Activated T-cell treated with anti-CD3 and anti-CD28 coated beads, Interleukin-2, amount 50 U/mL, for 4 hours (primary cell): Measurements from ENCODE around the gene SPTB. TPM values are rescaled to one million over a fixed set of nuclear protein-coding genes. Genes with fewer than 3 reads are reported as not detected.

Experiments used
- ATAC-seq, 2 donors: fragments of 200-7000 bp; cut with Tn5 transposase; one replicate each; pipeline ENCODE4 v1.10.0; 2021
- DNase-seq: peaks from one replicate; pipeline ENCODE4 v3.0.0-alpha.2; 2020
- H3K27me3 Mint-ChIP-seq: one replicate; pipeline ENCODE4 v1.8.0; 2021; ENCODE audit warnings: low read depth, mixed read lengths
- H3K36me3 Mint-ChIP-seq: one replicate; pipeline ENCODE4 v1.8.0; 2022; ENCODE audit warnings: mixed read lengths; ENCODE audit not compliant: insufficient read depth
- H3K4me1 Mint-ChIP-seq: one replicate; pipeline ENCODE4 v1.8.0; 2021; ENCODE audit warnings: low read depth, mixed read lengths
- H3K4me3 Mint-ChIP-seq: one replicate; pipeline ENCODE4 v1.8.0; 2021; ENCODE audit warnings: mild to moderate bottlenecking, moderate library complexity, mixed read lengths
- H3K9me3 Mint-ChIP-seq: one replicate; pipeline ENCODE4 v1.8.0; 2021; ENCODE audit warnings: mixed read lengths
- total RNA-seq, 3 donors: library from RNA; stranded (reverse); gene quantifications; one replicate each; pipeline ENCODE4 v1.2.1, GENCODE V29; 2021

Gene SPTB
- total RNA-seq, 3 donors from 2014 or later: 0.08 to 0.20 (median 0.08) TPM

- no peaks in the 10 kb centered on the region for H3K27me3 Mint-ChIP-seq
- H3K4me3 Mint-ChIP-seq: no peak overlapping the region
- ATAC-seq (no peak), DNase-seq (no peak)
- no peaks in the 10 kb centered on the region for H3K36me3 Mint-ChIP-seq
- no peaks in the 10 kb centered on the region for H3K9me3 Mint-ChIP-seq
- peaks cover 16% of the 10 kb centered on the region for H3K4me1 Mint-ChIP-seq
Observed at GRCh38 chr14:64770751-64771150, 109.0 kb downstream of the SPTB start.

DNA sequence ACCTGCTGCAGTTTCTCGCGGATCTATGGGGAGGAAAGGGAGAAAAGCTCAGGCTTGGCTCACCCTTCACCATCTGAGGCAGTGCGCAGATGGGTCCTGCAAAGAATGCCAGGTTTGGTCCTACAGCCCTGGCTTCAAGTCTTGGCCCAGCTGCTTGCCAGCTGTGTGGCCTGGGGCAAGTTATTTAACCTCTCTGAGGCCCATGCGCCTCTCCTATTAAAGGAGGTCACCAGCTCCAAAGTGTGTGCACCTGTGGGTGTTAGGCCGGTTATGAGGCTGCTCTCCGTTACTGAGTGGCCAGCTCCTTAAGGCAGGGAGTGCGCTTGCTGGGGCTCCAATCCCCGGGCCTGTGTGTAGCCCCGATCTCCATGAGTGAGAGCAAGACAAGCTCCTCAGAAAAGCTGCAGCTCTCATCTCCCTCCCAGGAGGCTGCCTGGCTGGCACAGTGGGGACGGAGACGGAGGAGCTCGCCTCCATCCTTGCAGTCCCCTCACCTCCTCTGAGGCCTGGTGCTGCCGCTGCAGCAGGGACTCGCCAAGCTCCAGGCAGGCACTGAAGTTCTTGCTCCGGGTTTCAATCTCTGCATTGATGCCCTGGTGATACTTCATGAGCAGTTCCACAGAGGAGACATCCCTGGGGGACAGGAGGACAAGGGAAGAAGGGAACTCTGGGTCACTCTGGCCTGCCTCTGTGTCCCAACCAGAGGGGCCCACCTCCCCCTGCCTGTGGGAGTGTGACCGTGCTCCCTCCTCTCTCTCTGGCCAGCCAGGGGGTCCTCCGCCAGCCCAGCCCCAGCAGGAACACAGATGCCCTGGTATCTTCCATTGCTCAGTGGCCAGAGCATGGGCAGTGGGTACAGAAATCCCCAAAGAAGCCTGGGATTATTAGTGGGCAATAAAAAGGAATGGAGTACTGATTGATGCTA is 110.3 kb downstream of the SPTB start:
- H3K9me3 Mint-ChIP-seq: no peaks in the 10 kb centered on the region
- no peaks in the 10 kb centered on the region for H3K27me3 Mint-ChIP-seq
- H3K4me1 Mint-ChIP-seq: peaks cover 21% of the 10 kb centered on the region
- ATAC-seq (no peak), DNase-seq (no peak)
- no peak overlapping the region for H3K4me3 Mint-ChIP-seq
- H3K36me3 Mint-ChIP-seq: no peaks in the 10 kb centered on the region

- ATAC-seq (no peak), DNase-seq (no peak)
- Mint-ChIP-seq H3K4me1 (peaks cover 29% of the 10 kb centered on the region), H3K36me3 (no peaks in the 10 kb centered on the region), H3K27me3 (no peaks in the 10 kb centered on the region), H3K9me3 (no peaks in the 10 kb centered on the region), H3K4me3 (no peak overlapping the region)
Observed at GRCh38 chr14:64768401-64769095, 111.2 kb downstream of the SPTB start.

DNA sequence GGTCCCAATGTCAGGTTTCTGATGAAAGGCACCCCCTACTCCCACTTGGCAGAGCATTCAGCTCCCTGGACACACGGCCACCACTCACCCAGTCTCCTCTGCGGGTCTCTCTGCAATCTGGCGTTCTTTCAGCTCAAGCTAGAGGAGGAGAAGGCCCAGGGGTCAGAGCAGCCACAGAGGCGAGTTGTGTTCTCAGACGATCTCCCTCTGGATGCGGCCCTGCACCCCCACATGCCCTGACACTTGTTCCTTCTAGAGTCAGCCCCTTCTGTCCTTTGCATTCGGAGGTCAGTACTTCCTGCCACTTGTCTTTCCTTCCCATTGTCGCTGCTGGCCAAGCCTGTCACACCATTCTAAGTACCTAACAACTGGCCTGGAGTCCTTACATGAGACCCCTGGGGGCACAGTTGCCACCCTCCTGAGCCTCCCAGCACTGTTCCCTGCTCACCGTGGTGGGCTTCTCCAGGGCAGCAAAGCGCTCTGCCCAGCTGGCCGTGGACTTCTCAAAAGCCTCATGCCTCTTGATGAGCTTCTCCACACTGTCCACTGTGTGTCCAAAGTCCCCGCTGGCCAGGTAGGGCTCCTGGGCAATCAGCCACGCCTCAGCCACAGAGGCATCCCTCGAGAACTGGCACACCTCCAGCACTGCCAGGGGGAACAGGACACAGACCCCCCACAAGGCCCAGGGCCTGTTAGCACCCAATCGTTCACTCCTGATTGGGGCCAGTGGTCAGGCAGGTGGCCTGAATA is 112.3 kb downstream of the SPTB start:
- Mint-ChIP-seq H3K4me3 (no peak overlapping the region), H3K4me1 (peaks cover 40% of the 10 kb centered on the region), H3K27me3 (no peaks in the 10 kb centered on the region), H3K36me3 (no peaks in the 10 kb centered on the region), H3K9me3 (no peaks in the 10 kb centered on the region)
- ATAC-seq (no peak), DNase-seq (no peak)

GRCh38 chr14:64766430-64767151 is 113.1 kb downstream of the SPTB start:
- Mint-ChIP-seq H3K36me3 (no peaks in the 10 kb centered on the region), H3K27me3 (no peaks in the 10 kb centered on the region), H3K4me1 (peaks cover 47% of the 10 kb centered on the region)

GRCh38 chr14:64765740-64766302 is 113.9 kb downstream of the SPTB start:
- Mint-ChIP-seq H3K36me3 (no peaks in the 10 kb centered on the region), H3K9me3 (no peaks in the 10 kb centered on the region), H3K4me1 (peaks cover 48% of the 10 kb centered on the region), H3K4me3 (no peak overlapping the region), H3K27me3 (no peaks in the 10 kb centered on the region)
- ATAC-seq (no peak), DNase-seq (no peak)

More at GRCh38 chr14:64766430-64767151, 113.1 kb downstream of the SPTB start:
- no peaks in the 10 kb centered on the region for H3K9me3 Mint-ChIP-seq
- H3K4me3 Mint-ChIP-seq: no peak overlapping the region
- ATAC-seq (no peak), DNase-seq (no peak)

GRCh38 chr14:64764641-64765520 is 114.8 kb downstream of the SPTB start:
- no peaks in the 10 kb centered on the region for H3K27me3 Mint-ChIP-seq
- DNase-seq: peak; percentile 58
- H3K36me3 Mint-ChIP-seq: no peaks in the 10 kb centered on the region
- H3K4me1 Mint-ChIP-seq: peaks cover 52% of the 10 kb centered on the region
- H3K4me3 Mint-ChIP-seq: no peak overlapping the region
- peak; percentile 75 to 80 for ATAC-seq
- H3K9me3 Mint-ChIP-seq: no peaks in the 10 kb centered on the region

- Mint-ChIP-seq H3K27me3 (no peaks in the 10 kb centered on the region), H3K4me1 (peaks cover 58% of the 10 kb centered on the region), H3K4me3 (no peak overlapping the region), H3K36me3 (no peaks in the 10 kb centered on the region), H3K9me3 (no peaks in the 10 kb centered on the region)
- DNase-seq: no peak
- ATAC-seq: no peak
Observed at GRCh38 chr14:64763801-64764621, 115.7 kb downstream of the SPTB start.

- Mint-ChIP-seq H3K9me3 (no peaks in the 10 kb centered on the region), H3K4me3 (no peak overlapping the region), H3K36me3 (no peaks in the 10 kb centered on the region), H3K4me1 (peaks cover 66% of the 10 kb centered on the region), H3K27me3 (no peaks in the 10 kb centered on the region)
- DNase-seq (no peak), ATAC-seq (no peak)
Observed at GRCh38 chr14:64763085-64763782, 116.5 kb downstream of the SPTB start.

DNA sequence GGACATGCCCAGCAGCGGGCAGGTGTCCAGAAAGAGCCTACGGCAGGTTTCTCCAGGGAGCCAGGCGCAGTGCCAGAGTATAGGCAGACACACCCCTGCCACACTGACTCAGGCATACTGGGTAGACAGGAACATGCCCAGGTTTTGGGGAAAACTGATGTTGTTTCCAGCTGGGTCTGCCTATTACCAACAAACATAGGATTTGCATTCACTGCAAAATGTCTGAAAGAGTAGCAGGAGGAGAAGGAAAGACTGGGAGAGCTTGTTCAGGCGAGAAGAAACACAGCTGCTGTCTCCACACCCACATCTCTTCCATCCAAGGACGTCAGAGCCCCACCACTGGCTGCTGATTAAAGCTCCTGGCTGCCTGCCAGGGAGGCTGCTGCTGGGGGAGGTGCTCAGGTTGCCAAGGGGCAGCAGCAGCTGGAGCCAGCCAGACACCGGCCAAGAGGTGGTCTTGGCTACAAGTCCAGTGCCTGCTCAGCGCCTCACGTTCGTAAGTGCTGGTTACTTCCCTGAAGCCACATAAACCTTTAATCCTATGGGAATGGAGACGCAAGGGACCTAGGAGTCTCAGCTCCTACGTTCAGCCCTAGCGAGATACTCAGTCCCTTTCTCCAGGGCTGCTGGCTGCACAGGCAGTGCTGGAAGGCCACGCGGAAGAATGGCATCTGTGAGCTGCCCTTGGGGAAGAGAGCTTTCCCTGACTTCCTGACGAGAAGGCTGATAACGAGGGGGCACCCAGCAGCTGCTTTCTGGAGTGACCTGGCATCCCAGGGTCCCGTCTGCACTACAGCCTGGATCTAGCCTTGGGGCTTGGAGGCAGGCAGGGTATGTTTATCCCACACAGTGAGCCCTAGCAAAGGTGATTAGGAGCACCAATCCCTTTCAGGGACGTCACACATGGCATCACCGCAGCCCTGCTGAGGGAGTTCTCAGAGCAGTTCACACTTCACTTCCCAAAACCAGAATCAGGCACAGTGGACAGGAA is 117.4 kb downstream of the SPTB start:
- peaks cover 75% of the 10 kb centered on the region for H3K4me1 Mint-ChIP-seq
- no peaks in the 10 kb centered on the region for H3K9me3 Mint-ChIP-seq
- ATAC-seq (no peak), DNase-seq (peak; percentile 35)
- no peak overlapping the region for H3K4me3 Mint-ChIP-seq
- no peaks in the 10 kb centered on the region for H3K27me3 Mint-ChIP-seq
- H3K36me3 Mint-ChIP-seq: no peaks in the 10 kb centered on the region

- DNase-seq: no peak
- peaks cover 83% of the 10 kb centered on the region for H3K4me1 Mint-ChIP-seq
- no peaks in the 10 kb centered on the region for H3K27me3 Mint-ChIP-seq
- no peak overlapping the region for H3K4me3 Mint-ChIP-seq
- no peaks in the 10 kb centered on the region for H3K9me3 Mint-ChIP-seq
- no peak for ATAC-seq
- no peaks in the 10 kb centered on the region for H3K36me3 Mint-ChIP-seq
Observed at GRCh38 chr14:64761441-64762043, 118.2 kb downstream of the SPTB start.
